Adrenal gland (tissue), 5 donors: Measurements from ENCODE around the gene RNF151.

Source experiments
- POLR2A ChIP-seq, 2 donors: fragments of 450-650 bp; IDR thresholded peaks; one replicate each; pipeline ENCODE4 v1.6.1; 2017; ENCODE audit warnings: antibody characterized with exemption in 2 of 2, mild to moderate bottlenecking in 2 of 2, moderate library complexity in 1 of 2
- TF ChIP-seq, protein P1 (sequence below), 6 experiments: fragments of 450-650 bp in 4 of 6; fragments of 200-600 bp in 2 of 6; sonication (generic) in 1 of 6; IDR thresholded peaks; 1 replicate in 5 of 6; 2 replicates in 1 of 6; pipeline versions ENCODE4 v1.5.1 to v1.8.0; 2016 to 2021; ENCODE audit warnings: antibody characterized with exemption in 6 of 6, mild to moderate bottlenecking in 2 of 6, moderate library complexity in 1 of 6
- donor health status: DM: no; HTN: no; CAD: no.

DNA sequence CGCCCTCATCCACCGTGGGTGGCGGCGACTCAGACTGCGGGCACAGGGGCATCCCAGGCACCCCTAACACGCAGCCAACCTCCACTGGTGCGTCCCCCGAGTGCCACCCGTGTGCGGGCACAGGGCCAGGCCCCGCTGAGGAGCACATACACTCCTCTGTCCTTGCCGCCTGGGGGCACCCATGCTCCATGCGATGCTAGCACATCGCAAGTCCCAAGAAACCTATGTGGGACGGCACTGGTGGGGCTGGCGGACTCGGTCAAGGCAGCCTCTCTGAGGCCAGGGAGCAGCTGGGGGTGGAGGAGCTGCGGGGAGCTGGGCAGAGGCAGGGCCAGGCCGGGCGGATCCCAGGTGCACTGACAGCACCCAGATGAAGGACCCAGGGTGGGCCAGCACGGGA lies 39.0 kb downstream of the RNF151 start:
- TF ChIP-seq, protein P1, sequence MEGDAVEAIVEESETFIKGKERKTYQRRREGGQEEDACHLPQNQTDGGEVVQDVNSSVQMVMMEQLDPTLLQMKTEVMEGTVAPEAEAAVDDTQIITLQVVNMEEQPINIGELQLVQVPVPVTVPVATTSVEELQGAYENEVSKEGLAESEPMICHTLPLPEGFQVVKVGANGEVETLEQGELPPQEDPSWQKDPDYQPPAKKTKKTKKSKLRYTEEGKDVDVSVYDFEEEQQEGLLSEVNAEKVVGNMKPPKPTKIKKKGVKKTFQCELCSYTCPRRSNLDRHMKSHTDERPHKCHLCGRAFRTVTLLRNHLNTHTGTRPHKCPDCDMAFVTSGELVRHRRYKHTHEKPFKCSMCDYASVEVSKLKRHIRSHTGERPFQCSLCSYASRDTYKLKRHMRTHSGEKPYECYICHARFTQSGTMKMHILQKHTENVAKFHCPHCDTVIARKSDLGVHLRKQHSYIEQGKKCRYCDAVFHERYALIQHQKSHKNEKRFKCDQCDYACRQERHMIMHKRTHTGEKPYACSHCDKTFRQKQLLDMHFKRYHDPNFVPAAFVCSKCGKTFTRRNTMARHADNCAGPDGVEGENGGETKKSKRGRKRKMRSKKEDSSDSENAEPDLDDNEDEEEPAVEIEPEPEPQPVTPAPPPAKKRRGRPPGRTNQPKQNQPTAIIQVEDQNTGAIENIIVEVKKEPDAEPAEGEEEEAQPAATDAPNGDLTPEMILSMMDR (IDR thresholded peaks at IDR 0.05), result no peak
- TF ChIP-seq POLR2A (IDR thresholded peaks at IDR 0.05), result no peak
